Sigmoid colon (tissue), 4 donors: Measurements from ENCODE around the gene STEAP3.

Experiments used
- POLR2AphosphoS5 ChIP-seq, 4 donors: sonication (generic); formaldehyde crosslinking; IDR thresholded peaks; one replicate each; pipeline ENCODE4 v1.6.1; 2017; ENCODE audit warnings: antibody characterized with exemption in 4 of 4
- TF ChIP-seq, protein P1 (sequence below), 4 experiments: fragments of 450-650 bp in 3 of 4; fragments of 200-600 bp in 1 of 4; IDR thresholded peaks; one replicate each; pipeline ENCODE4 v1.5.1; 2016 to 2019; ENCODE audit warnings: antibody characterized with exemption in 4 of 4, mild to moderate bottlenecking in 3 of 4, moderate library complexity in 2 of 4

DNA sequence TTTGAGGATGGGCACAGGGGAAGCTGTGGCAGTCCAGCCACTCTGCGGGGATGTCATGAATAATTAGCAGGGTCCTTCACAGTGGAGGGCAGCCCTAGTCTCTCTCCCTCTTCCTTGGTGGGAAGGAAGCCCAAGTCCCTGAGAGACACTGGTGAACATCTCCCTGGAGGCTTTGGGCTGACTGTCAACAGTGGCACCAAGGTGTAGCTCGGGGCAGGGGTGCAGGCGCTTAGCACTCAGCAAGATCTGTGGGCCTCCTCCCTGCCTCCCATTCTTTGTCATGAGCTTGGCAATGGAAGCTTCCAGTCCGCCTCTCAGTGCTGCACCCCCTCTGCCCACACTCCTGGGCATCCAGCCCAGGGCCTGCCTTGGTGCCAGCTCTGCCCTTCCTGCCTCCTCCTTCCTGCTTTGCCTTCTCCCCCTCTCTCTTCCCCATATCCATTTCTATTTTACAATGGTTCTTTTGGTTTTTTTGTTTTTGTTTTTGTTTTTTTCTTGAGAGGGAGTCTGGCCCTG is 59.4 kb downstream of the STEAP3 start:
- no peak for TF ChIP-seq POLR2AphosphoS5 (IDR thresholded peaks at IDR 0.05)
- TF ChIP-seq, protein P1, sequence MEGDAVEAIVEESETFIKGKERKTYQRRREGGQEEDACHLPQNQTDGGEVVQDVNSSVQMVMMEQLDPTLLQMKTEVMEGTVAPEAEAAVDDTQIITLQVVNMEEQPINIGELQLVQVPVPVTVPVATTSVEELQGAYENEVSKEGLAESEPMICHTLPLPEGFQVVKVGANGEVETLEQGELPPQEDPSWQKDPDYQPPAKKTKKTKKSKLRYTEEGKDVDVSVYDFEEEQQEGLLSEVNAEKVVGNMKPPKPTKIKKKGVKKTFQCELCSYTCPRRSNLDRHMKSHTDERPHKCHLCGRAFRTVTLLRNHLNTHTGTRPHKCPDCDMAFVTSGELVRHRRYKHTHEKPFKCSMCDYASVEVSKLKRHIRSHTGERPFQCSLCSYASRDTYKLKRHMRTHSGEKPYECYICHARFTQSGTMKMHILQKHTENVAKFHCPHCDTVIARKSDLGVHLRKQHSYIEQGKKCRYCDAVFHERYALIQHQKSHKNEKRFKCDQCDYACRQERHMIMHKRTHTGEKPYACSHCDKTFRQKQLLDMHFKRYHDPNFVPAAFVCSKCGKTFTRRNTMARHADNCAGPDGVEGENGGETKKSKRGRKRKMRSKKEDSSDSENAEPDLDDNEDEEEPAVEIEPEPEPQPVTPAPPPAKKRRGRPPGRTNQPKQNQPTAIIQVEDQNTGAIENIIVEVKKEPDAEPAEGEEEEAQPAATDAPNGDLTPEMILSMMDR (IDR thresholded peaks at IDR 0.05), result no peak
